HL-60/S4 treated with phorbol 12-myristate 13-acetate at 8.2 ng/mL for 4 days and 3 days (cell line): ENCODE results near the gene TMEM175.
"Not testable (repeated sequence)": the region's sequence is repeated elsewhere in the genome, so short reads cannot be mapped to it uniquely, and the experiment has no call there.

Experiments
- in situ Hi-C: fragments of 300-500 bp; cut with MboI; formaldehyde crosslinking; loops from 2 replicates; pipeline ENCODE4 v1.15.0; 2022; ENCODE audit warnings: low sequenced_read_pairs

Gene TMEM175

DNA sequence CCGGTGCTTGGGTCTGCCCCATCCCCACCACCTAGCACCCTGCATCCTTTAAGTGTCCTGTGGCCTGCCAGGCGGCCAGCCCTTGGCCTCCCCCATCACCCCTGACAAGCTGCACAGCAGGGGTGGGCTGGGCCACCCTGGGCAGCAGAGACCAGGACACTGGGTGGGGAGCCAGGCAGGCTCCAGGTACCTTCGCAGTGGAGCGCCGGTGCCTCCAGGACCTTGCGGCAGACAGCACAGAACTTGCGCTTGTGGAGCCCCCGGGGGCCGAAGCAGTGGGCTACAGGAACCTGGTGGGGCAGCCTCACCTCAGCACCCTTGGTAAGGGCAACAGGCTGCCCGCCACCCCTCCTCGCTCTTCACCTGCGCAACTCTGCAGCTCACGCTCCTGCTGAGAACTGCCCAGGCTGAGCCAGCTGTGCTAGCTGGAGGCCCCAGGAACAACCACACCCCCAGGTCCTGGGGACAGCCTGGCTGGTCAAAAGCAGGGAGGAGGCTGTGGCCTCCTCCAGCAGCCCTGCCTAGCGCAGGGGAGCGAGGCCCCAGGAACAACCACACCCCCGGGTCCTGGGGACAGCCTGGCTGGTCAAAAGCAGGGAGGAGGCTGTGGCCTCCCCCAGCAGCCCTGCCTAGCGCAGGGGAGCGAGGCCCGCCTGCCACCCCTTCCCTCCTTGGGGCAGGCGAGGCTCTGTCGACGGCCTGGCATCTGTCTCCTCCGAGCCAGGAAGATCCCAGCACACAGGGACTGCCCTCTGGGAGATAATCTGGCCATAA is 36.5 kb downstream of the TMEM175 start:
- in situ Hi-C loops: no loop called here

- in situ Hi-C loops: no loop called here
These were observed 37.9 kb downstream of the TMEM175 start for GRCh38 chr4:970046-970745.

- in situ Hi-C loops: no loop called here
These were observed 38.7 kb downstream of the TMEM175 start for GRCh38 chr4:970854-971520.

- in situ Hi-C loops: no loop called here
These were observed 39.6 kb downstream of the TMEM175 start for GRCh38 chr4:971666-972500.

DNA sequence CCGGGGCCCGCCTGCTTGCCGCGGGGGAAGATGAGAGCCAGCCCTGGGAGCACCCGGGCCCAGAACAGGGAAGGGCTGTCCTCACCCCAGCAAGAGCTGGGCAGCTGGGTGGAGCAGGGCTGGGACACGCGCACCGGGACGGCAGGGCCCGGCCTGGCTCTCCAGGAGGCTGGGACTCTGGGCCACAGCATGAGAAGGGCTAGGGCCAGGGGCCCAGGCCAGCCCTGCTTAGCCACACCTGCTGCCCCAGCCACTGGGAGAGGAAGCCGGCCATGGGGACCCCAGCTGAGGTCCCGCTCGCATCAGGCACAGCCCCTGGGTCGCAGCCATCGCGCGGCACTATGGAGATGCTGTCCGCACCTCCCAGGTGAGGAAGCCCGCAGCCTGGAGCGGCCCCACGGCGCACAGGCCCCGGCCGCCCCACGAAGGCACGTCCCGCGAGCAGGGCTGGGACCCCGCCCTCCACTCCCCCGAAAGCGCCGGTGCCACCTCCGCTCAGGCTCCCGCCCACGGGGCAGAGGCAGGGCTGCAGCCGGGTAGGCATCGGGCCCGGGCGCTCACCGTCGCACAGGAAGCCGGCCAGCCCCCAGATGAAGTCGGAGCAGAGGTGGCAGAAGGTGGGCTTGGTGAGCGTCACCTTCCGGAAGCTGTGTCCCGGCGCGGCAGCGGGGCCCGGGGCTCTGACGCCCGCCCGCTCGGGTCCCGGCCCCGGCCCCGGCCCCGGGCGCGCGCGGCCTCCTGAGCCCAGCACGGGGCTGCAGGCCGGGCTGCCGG is 40.6 kb downstream of the TMEM175 start:
- in situ Hi-C loops: no loop called here

DNA sequence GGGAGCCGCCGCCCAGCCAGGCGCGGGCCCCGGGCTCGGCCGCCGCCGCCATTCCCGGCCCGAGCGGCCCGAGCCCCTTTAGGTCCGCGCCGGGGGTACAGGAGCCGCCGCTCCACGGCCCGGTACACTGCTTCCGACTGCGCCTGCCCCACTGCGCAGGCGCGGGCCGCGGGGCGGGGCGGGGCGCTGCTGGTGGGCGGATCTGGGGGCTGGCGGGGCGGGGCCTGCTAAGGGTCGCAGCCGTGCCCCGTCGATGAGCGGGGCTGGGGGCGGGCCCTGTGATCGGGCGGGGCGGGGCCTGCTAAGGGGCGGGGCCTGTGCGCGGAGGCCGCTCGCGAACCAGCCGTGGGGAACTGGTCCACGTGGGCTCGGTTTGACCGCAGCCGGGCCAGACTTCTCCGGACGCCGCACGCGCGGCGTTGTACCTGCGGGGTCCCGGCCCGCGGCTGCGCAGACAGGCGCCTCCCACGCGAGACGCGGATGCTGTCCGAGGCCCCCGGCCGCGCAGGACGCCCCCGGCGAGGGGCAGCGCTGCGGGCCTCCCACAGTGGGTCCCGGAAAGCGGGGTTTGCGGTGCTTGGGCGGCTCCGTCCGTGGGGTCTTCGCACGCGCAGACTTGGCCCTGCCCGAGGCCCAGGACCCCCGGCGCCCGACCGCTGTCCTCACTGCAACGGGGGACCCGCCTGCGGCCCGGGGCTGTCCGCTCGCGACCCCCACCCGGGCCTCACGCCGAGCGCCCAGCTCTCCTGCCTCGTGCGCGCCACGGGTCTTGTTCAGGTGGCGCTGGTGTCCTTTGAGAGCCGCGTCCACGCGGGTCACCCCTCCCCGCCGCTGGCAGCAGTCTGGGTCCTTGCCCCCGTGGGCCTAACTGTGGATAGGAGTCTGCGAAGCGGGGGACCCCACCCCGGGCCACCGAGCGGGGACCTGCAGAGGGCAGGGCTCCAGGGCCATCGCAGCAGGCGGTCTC is 41.5 kb downstream of the TMEM175 start, which contains the start of gene DGKQ:
TSS of gene DGKQ (minus strand) at position 139 of the 967 bp plus-strand sequence. CDS start at position 52, 87 bp downstream.
- in situ Hi-C loops: no loop called here

GRCh38 chr4:974668-975067 is 42.4 kb downstream of the TMEM175 start:
- in situ Hi-C loops: no loop called here

- in situ Hi-C loops: not testable (repeated sequence)
These were observed 43.8 kb downstream of the TMEM175 start for GRCh38 chr4:976016-976415.

- in situ Hi-C loops: no loop called here
These were observed 46.9 kb downstream of the TMEM175 start for GRCh38 chr4:978957-979701.

GRCh38 chr4:982291-982690 is 50.0 kb downstream of the TMEM175 start:
- in situ Hi-C loops: no loop called here

DNA sequence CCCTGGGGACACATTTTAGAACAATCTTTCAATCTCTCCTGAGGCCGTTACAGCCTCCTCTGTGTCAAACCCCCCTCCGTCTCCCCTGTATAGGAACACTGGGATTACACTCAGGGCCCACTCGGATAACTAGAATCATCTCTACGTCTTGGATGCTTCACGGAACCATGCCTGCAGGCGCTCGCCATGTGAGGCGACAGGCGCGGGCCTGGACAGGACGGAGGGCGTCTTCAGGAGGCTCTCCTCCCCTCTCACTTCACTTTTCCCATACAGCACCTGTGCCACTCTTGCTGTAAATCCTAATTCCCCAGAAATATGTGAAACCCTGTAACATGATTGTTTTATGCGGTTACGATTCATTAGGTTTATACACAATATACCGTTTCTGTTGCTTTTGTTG is 50.6 kb downstream of the TMEM175 start:
- in situ Hi-C loops: no loop called here

DNA sequence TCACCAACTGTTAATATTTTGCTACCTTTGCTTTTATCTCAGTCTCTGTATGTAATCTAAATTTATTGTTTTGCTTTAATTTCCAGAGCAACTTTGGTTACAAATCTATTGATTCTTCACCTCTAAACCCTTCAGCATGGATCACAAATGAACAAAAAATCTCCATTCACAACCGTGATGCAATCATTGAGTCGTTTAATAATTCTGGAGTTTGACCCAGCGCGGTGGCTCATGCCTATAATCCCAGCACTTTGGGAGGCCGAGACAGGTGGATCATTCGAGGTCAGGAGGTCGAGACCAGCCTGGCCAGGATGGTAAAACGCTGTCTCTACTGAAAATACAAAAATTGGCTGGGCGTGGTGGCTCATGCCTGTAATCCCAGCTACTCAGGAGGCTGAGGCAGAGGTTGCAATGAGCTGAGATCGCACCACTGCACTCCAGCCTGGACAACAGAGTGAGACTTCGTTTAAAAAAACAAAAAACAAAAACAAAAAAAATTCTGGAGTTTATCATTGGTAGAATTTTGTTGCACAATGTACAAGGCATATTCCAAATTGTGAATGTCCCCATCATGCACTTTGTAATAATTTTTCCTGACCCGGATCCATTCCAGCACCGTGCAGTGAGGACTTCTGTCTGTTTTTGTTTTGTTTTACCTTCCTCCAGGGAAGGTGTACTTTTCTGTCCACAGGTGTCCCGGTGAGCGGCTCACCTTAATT is 52.2 kb downstream of the TMEM175 start:
- in situ Hi-C loops: no loop called here

DNA sequence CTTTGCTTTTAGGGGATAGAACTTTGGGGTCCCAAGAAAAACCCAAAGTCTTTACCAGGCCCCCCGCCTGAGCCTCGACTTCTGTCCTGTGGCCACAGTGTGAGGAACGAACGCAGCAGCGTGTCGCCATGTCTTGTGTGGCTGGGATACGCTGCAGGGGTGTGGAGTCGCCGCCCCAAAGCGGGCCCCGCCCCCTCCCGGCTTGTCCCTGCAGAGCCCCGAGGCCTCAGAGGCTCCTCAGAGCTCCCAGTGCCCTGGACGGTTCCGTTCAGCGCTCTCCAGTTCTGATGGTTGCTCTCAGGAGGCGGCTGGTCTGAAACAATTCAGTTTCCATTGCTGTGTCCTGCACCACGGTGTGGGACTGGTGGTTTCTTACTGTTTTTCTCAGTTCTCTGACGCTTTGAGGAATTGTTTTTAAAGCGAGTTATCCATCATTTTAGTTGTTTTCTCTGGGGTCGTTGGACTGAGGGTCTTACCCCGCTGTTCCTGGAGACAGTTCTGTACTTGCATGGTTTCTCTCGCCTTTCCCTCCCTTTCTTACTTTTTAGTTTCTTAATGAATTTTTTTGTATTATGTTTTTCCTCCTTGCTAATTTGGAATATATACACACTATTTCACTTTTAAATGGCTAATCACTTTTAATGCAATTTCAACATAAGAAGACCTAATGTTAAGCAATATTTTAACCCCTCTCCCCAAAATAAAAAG is 53.0 kb downstream of the TMEM175 start:
- in situ Hi-C loops: no loop called here

DNA sequence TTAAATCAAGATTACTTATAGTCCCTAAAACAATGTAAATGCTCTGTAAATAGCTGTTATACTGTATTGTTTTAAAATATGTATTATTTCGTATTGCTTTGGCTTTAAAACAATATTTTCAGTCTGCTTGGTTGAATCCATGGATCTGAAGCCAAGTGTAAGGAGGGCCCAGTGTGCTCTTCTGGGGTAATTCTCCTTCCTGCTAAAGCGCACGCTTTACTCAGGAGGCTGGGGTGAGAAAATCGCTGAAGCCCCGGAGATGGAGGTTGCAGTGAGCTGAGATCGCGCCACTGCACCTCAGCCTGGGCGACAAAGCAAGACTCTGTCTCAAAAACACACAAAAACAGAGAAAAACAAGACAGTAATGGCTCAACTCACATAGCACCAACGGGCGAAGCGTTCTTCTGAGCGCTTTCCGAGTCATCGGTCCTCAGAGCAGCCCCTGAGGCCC is 54.2 kb downstream of the TMEM175 start:
- in situ Hi-C loops: no loop called here

DNA sequence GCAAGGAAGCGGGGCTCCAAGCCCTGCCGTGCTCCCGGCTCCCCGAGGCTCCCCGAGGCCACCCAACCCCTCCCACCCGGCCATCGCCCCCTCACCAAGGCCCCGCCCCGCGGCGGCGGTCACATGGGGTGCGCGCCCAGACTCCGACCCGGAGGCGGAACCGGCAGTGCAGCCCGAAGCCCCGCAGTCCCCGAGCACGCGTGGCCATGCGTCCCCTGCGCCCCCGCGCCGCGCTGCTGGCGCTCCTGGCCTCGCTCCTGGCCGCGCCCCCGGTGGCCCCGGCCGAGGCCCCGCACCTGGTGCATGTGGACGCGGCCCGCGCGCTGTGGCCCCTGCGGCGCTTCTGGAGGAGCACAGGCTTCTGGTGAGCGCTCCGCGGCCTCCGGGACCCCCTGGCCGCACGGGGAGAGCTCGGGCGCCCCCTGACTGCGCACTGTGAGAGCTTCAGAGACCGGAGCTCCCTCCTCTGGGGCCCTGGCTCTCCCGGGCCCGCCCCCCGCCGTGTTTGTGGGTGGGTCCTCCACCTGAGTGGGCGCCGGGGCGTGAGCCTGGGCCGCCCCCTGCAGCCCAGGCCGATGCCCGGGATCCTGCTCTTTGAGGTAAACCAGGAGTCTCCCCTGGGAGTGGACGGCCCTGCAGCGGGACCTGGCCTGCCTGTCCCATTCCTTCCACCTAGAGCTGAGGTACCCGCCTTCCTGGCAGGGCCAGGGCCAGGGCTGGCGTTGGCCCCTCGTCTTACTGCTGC is 54.8 kb downstream of the TMEM175 start, which contains the start of gene IDUA:
TSS of gene IDUA (plus strand) at position 166 of the 745 bp plus-strand sequence. CDS start at position 207, 41 bp downstream.
- in situ Hi-C loops: no loop called here
